Naive thymus-derived CD8-positive, alpha-beta T cell (primary cell): ENCODE data around the gene C1orf159. TPM values are rescaled to one million over a fixed set of nuclear protein-coding genes. Genes with fewer than 3 reads are reported as not detected.

Experiments
- ATAC-seq, 2 donors: fragments of 150-1000 bp; cut with Tn5 transposase in 1 of 2; sonication (Bioruptor Pico), chemical (Tn5 transposase) in 1 of 2; 1 replicate in 1 of 2; 2 replicates in 1 of 2; pipeline ENCODE4 v1.10.0; 2021; ENCODE audit warnings: mild to moderate bottlenecking in 2 of 2, moderate library complexity in 2 of 2
- POLR2A ChIA-PET: fragments of 350-600 bp; sonication (Branson Sonifier 250); formaldehyde crosslinking; loops from one replicate; lab custom pipeline; 2021; ENCODE audit warnings: antibody characterized with exemption; lab: Charles Lee
- DNase-seq, 10 donors: peaks; one replicate each; pipeline versions ENCODE4 v3.0.0 to v3.0.0-alpha.2; 2020 to 2022
- H3K27ac Mint-ChIP-seq, 10 donors: one replicate each; pipeline ENCODE4 v1.8.0; 2020 to 2022; ENCODE audit warnings: mild to moderate bottlenecking in 10 of 10, mixed read lengths in 10 of 10, moderate library complexity in 4 of 10, inconsistent platforms in 1 of 10
- H3K27me3 Mint-ChIP-seq, 5 donors: one replicate each; pipeline ENCODE4 v1.8.0; 2021 to 2022; ENCODE audit warnings: mixed read lengths in 5 of 5
- H3K36me3 Mint-ChIP-seq, 3 donors: one replicate each; pipeline ENCODE4 v1.8.0; 2020 to 2022; ENCODE audit warnings: mixed read lengths in 3 of 3, mild to moderate bottlenecking in 2 of 3, inconsistent platforms in 1 of 3
- H3K4me1 Mint-ChIP-seq, 4 donors: one replicate each; pipeline ENCODE4 v1.8.0; 2021 to 2022; ENCODE audit warnings: mixed read lengths in 4 of 4
- H3K4me3 Mint-ChIP-seq, 10 donors: one replicate each; pipeline ENCODE4 v1.8.0; 2020 to 2022; ENCODE audit warnings: mild to moderate bottlenecking in 10 of 10, mixed read lengths in 10 of 10, moderate library complexity in 6 of 10, inconsistent platforms in 1 of 10
- H3K9me3 Mint-ChIP-seq, 9 donors: one replicate each; pipeline ENCODE4 v1.8.0; 2020 to 2022; ENCODE audit warnings: mixed read lengths in 9 of 9, mild to moderate bottlenecking in 3 of 9, inconsistent platforms in 1 of 9, moderate library complexity in 1 of 9
- polyA plus RNA-seq, 3 donors: library from polyadenylated mRNA; unstranded; fragments of 300-500 nt; fragmentation: Illumina TruSeq; gene quantifications; one replicate each; pipeline ENCODE4 v1.2.3, GENCODE V29; 2021
- total RNA-seq, 8 experiments: library from RNA in 2 of 8; stranded (reverse) in 2 of 8; gene quantifications; one replicate each; pipeline ENCODE4 v1.2.3 and lab custom pipeline; 2021 to 2026

The C1orf159 gene
- total and polyA plus RNA-seq, 5 experiments from 2014 or later = 3.2 to 26.5 (median 10.7) TPM

- H3K4me1 Mint-ChIP-seq = peaks cover 10 to 22% (median 20%) of the 10 kb centered on the region in 4 donors
- no peak for ATAC-seq
- no peak overlapping the region for H3K27ac Mint-ChIP-seq
- DNase-seq = no peak
- no peaks in the 10 kb centered on the region for H3K36me3 Mint-ChIP-seq
- H3K4me3 Mint-ChIP-seq = peak overlapping the region; percentile 51 to 83 (median 66)
- no peaks in the 10 kb centered on the region for H3K9me3 Mint-ChIP-seq
- peaks cover 0 to 19% (median 0%) of the 10 kb centered on the region in 5 donors for H3K27me3 Mint-ChIP-seq
- POLR2A ChIA-PET = interaction anchor here (1.2 to 1.7 kb wide), 2 partner anchors 30 to 75 kb away, joined by 3 to 7 read pairs; partner anchors contain the start of gene NOC2L
Measured at GRCh38 chr1:1034439-1034781, 81.5 kb downstream of the C1orf159 start.

DNA sequence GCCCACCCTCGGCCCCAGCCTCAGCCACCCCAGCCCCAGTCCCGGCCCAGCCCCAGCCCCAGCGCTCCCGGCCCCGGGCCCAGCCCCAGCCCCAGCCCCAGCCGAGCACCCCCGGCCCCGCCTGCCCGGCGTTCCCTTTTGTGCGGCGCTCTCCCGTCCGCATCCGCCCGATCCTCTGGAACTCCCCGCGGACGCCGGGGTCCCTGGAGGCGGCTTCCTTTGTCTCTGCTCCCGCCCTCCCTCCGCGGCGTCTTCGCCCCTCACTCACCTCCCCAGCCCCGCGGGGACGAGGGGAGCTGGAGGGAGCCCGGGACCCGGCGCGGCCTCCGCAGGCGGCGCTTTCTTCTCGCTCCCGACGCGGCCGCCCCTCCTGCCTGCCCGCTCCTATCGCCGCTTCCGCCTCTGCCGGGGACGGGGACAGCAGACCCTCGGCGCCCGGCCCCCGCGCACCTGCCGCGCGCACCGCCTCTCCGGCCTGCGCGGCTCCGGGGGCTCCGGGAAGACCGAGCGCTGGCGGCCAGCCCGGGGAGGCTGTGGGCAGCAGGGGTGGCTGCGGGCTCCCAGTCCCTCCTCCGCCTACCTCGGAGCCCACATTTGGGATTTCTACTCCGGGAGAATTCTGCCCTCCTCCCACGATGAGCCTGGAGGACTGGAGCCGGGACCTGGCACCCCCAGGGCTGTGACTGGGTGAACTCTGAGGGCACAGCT is 82.0 kb downstream of the C1orf159 start:
- Mint-ChIP-seq H3K4me3 (peak overlapping the region in 9 of 10 donors; percentile 50 to 83 (median 57)), H3K27me3 (peaks cover 0 to 19% (median 0%) of the 10 kb centered on the region in 5 donors), H3K4me1 (peaks cover 7 to 17% (median 15%) of the 10 kb centered on the region in 4 donors), H3K27ac (no peak overlapping the region), H3K9me3 (no peaks in the 10 kb centered on the region), H3K36me3 (no peaks in the 10 kb centered on the region)
- DNase-seq = no peak
- POLR2A ChIA-PET = interaction anchor here (0.9 to 1.7 kb wide), 4 partner anchors 20 to 75 kb away, joined by 3 to 7 read pairs (median 4); partner anchors contain the start of genes ISG15 and NOC2L
- ATAC-seq = peak in 1 of 2 donors; percentile 14

DNA sequence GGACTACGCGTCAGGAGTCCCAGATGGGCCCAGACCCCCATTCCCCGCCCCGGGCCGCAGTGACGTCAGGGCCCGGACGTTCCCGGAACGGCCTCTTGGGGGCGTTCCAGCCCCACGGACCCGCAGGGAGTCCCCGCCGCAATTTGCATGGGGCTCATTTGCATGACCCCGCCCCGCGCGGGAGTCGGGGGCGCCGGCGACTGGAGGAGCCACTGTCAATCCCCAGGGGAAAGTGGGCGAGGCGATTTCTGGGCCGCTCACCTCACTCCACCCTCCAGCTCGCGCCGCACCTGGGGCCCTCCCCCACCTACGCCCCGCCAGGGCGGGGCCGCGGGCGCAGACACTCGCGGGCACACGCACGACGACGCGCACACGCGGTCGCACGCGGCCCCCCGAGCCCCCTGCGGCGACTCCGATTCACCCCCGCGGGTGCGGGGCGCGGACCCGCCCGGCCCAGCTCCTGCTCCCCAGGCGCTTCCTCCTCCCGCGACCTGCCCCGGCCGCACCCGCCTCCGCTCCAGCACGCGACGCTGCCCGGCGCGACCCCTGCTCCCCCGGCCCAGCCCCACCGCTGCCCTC is 82.8 kb downstream of the C1orf159 start:
- Mint-ChIP-seq H3K27ac (no peak overlapping the region), H3K27me3 (peaks cover 0 to 19% (median 0%) of the 10 kb centered on the region in 5 donors), H3K36me3 (no peaks in the 10 kb centered on the region), H3K9me3 (no peaks in the 10 kb centered on the region), H3K4me3 (peak overlapping the region; percentile 29 to 79 (median 60)), H3K4me1 (peaks cover 3 to 11% (median 9%) of the 10 kb centered on the region in 4 donors)
- DNase-seq (peak; percentile 80 to 94 (median 90)), ATAC-seq (peak; percentile 95)
- POLR2A ChIA-PET = interaction anchor here (0.9 to 1.7 kb wide), 4 partner anchors 19 to 36 kb away, joined by 3 to 7 read pairs (median 4); partner anchors contain the start of gene ISG15

GRCh38 chr1:1032424-1032823 is 83.5 kb downstream of the C1orf159 start:
- H3K9me3 Mint-ChIP-seq = no peaks in the 10 kb centered on the region
- POLR2A ChIA-PET = interaction anchor here (1.3 to 1.9 kb wide), 3 partner anchors 31 to 35 kb away, joined by 4 to 7 read pairs (median 4); no protein-coding TSS in a partner anchor
- peaks cover 0 to 19% (median 0%) of the 10 kb centered on the region in 5 donors for H3K27me3 Mint-ChIP-seq
- peak overlapping the region in 8 of 10 donors; percentile 31 to 72 (median 50) for H3K4me3 Mint-ChIP-seq
- DNase-seq = no peak
- ATAC-seq = no peak
- H3K4me1 Mint-ChIP-seq = peaks cover 3 to 11% (median 9%) of the 10 kb centered on the region in 4 donors
- H3K36me3 Mint-ChIP-seq = no peaks in the 10 kb centered on the region
- peak overlapping the region in 5 of 10 donors; percentile 24 to 69 (median 56) for H3K27ac Mint-ChIP-seq

Other genes with a start within 250 kb of the C1orf159 start
- not detected for gene SAMD11, start 192.2 kb downstream of the C1orf159 start, total RNA-seq
- under 1 TPM in 1 of 3 donors, not detected in 2; 0.29 TPM for gene SAMD11, start 192.2 kb downstream of the C1orf159 start, polyA plus RNA-seq
- 10 to 100 TPM; 72.3 to 78.3 TPM for gene NOC2L, start 156.8 kb downstream of the C1orf159 start, total RNA-seq
- gene NOC2L, start 156.8 kb downstream of the C1orf159 start, polyA plus RNA-seq = 10 to 100 TPM; 49.5 to 68.2 (median 60.5) TPM
- 10 to 100 TPM; 36.4 to 37.4 TPM for gene KLHL17, start 155.5 kb downstream of the C1orf159 start, total RNA-seq
- gene KLHL17, start 155.5 kb downstream of the C1orf159 start, polyA plus RNA-seq = 1 to 10 TPM in 2 of 3 donors, under 1 TPM in 1; 0.94 to 2.0 (median 1.1) TPM
- under 1 TPM; 0.60 to 0.93 TPM for gene PLEKHN1, start 149.6 kb downstream of the C1orf159 start, total RNA-seq
- under 1 TPM in 1 of 3 donors, not detected in 2; 0.19 TPM for gene PLEKHN1, start 149.6 kb downstream of the C1orf159 start, polyA plus RNA-seq
- gene PERM1, start 134.0 kb downstream of the C1orf159 start, total RNA-seq = not detected
- gene PERM1, start 134.0 kb downstream of the C1orf159 start, polyA plus RNA-seq = not detected
- gene HES4, start 116.0 kb downstream of the C1orf159 start, total RNA-seq = not detected
- gene HES4, start 116.0 kb downstream of the C1orf159 start, polyA plus RNA-seq = under 1 TPM in 1 of 3 donors, not detected in 2; 0.85 TPM
- gene ISG15, start 102.6 kb downstream of the C1orf159 start, total RNA-seq = 10 to 100 TPM; 30.3 to 30.7 TPM
- gene ISG15, start 102.6 kb downstream of the C1orf159 start, polyA plus RNA-seq = 100 to 1,000 TPM; 133 to 220 (median 217) TPM
- 1 to 10 TPM; 6.2 to 6.4 TPM for gene AGRN, start 96.0 kb downstream of the C1orf159 start, total RNA-seq
- gene AGRN, start 96.0 kb downstream of the C1orf159 start, polyA plus RNA-seq = under 1 TPM; 0.15 to 0.71 (median 0.47) TPM
- gene RNF223, start 41.8 kb downstream of the C1orf159 start, total RNA-seq = not detected
- not detected for gene RNF223, start 41.8 kb downstream of the C1orf159 start, polyA plus RNA-seq
- gene TTLL10, start 57.8 kb upstream of the C1orf159 start, total RNA-seq = not detected
- gene TTLL10, start 57.8 kb upstream of the C1orf159 start, polyA plus RNA-seq = not detected
- gene TNFRSF18, start 90.5 kb upstream of the C1orf159 start, total RNA-seq = 1 to 10 TPM; 1.5 to 1.6 TPM
- gene TNFRSF18, start 90.5 kb upstream of the C1orf159 start, polyA plus RNA-seq = 1 to 10 TPM in 1 of 3 donors, not detected in 2; 2.3 TPM
- under 1 TPM; 0.44 to 0.73 TPM for gene TNFRSF4, start 98.1 kb upstream of the C1orf159 start, total RNA-seq
- under 1 TPM; 0.30 to 0.62 (median 0.30) TPM for gene TNFRSF4, start 98.1 kb upstream of the C1orf159 start, polyA plus RNA-seq
- gene SDF4, start 115.9 kb upstream of the C1orf159 start, total RNA-seq = 100 to 1,000 TPM; 110 to 115 TPM
- 10 to 100 TPM; 73.8 to 86.3 (median 76.7) TPM for gene SDF4, start 115.9 kb upstream of the C1orf159 start, polyA plus RNA-seq
- 10 to 100 TPM; 21.4 to 23.6 TPM for gene B3GALT6, start 116.1 kb upstream of the C1orf159 start, total RNA-seq
- 10 to 100 TPM in 2 of 3 donors, 1 to 10 TPM in 1; 8.8 to 24.6 (median 14.6) TPM for gene B3GALT6, start 116.1 kb upstream of the C1orf159 start, polyA plus RNA-seq
- gene C1QTNF12, start 130.6 kb upstream of the C1orf159 start, total RNA-seq = 1 to 10 TPM; 5.0 to 7.1 TPM
- under 1 TPM in 1 of 3 donors, not detected in 2; 0.22 TPM for gene C1QTNF12, start 130.6 kb upstream of the C1orf159 start, polyA plus RNA-seq
- gene UBE2J2, start 157.8 kb upstream of the C1orf159 start, total RNA-seq = 100 to 1,000 TPM; 104 to 105 TPM
- gene UBE2J2, start 157.8 kb upstream of the C1orf159 start, polyA plus RNA-seq = 10 to 100 TPM; 84.7 to 92.9 (median 85.8) TPM
- gene SCNN1D, start 164.3 kb upstream of the C1orf159 start, total RNA-seq = 10 to 100 TPM; 11.8 to 17.4 TPM
- under 1 TPM in 2 of 3 donors, not detected in 1; 0.06 to 0.58 TPM for gene SCNN1D, start 164.3 kb upstream of the C1orf159 start, polyA plus RNA-seq
- gene ACAP3, start 191.8 kb upstream of the C1orf159 start, total RNA-seq = 10 to 100 TPM; 65.3 to 69.1 TPM
- gene ACAP3, start 191.8 kb upstream of the C1orf159 start, polyA plus RNA-seq = 1 to 10 TPM; 2.0 to 6.7 (median 3.5) TPM
- gene PUSL1, start 192.5 kb upstream of the C1orf159 start, total RNA-seq = 10 to 100 TPM; 19.6 to 23.4 TPM
- gene PUSL1, start 192.5 kb upstream of the C1orf159 start, polyA plus RNA-seq = 10 to 100 TPM; 14.5 to 18.2 (median 17.7) TPM
- 100 to 1,000 TPM; 171 to 174 TPM for gene INTS11, start 208.6 kb upstream of the C1orf159 start, total RNA-seq
- 10 to 100 TPM; 51.7 to 65.1 (median 59.9) TPM for gene INTS11, start 208.6 kb upstream of the C1orf159 start, polyA plus RNA-seq
- 10 to 100 TPM; 25.5 to 25.9 TPM for gene CPTP, start 208.7 kb upstream of the C1orf159 start, total RNA-seq
- gene CPTP, start 208.7 kb upstream of the C1orf159 start, polyA plus RNA-seq = 10 to 100 TPM in 2 of 3 donors, 1 to 10 TPM in 1; 9.3 to 19.9 (median 11.6) TPM
- 1 to 10 TPM; 2.7 to 3.0 TPM for gene TAS1R3, start 215.2 kb upstream of the C1orf159 start, total RNA-seq
- under 1 TPM in 1 of 3 donors, not detected in 2; 0.10 TPM for gene TAS1R3, start 215.2 kb upstream of the C1orf159 start, polyA plus RNA-seq
- 10 to 100 TPM; 41.9 to 53.3 TPM for gene DVL1, start 233.3 kb upstream of the C1orf159 start, total RNA-seq
- gene DVL1, start 233.3 kb upstream of the C1orf159 start, polyA plus RNA-seq = 1 to 10 TPM in 2 of 3 donors, under 1 TPM in 1; 0.99 to 2.0 (median 1.4) TPM
- gene MXRA8, start 242.5 kb upstream of the C1orf159 start, total RNA-seq = 1 to 10 TPM; 7.4 to 7.7 TPM
- gene MXRA8, start 242.5 kb upstream of the C1orf159 start, polyA plus RNA-seq = 10 to 100 TPM in 2 of 3 donors, 1 to 10 TPM in 1; 7.4 to 22.0 (median 19.7) TPM